D341Med (cell line): ENCODE measurements around the gene CDC6.

Experiments used
- DNase-seq: peaks from one replicate; pipeline ENCODE4 v3.0.0; 2012; ENCODE audit warnings: low spot score

Gene CDC6

GRCh38 chr17:40323391-40324381, 36.0 kb downstream of the CDC6 start:
- DNase-seq = no peak

GRCh38 chr17:40325156-40326013, 37.7 kb downstream of the CDC6 start:
- no peak for DNase-seq

- DNase-seq = no peak
These were observed 38.5 kb downstream of the CDC6 start for GRCh38 chr17:40326014-40326831.

GRCh38 chr17:40326832-40327199, 39.1 kb downstream of the CDC6 start:
- DNase-seq = no peak

GRCh38 chr17:40327244-40327729, 39.6 kb downstream of the CDC6 start:
- no peak for DNase-seq

GRCh38 chr17:40327735-40328385, 40.2 kb downstream of the CDC6 start:
- DNase-seq = no peak

- DNase-seq = no peak
These were observed 40.7 kb downstream of the CDC6 start for GRCh38 chr17:40328386-40328766.

GRCh38 chr17:40329839-40330794, 42.4 kb downstream of the CDC6 start:
- DNase-seq = peak; percentile 74

GRCh38 chr17:40330850-40331470, 43.3 kb downstream of the CDC6 start:
- DNase-seq = no peak

- DNase-seq = no peak
These were observed 44.3 kb downstream of the CDC6 start for GRCh38 chr17:40331743-40332641.

GRCh38 chr17:40333781-40334448, 46.2 kb downstream of the CDC6 start:
- no peak for DNase-seq

GRCh38 chr17:40335620-40336019, 47.9 kb downstream of the CDC6 start:
- DNase-seq = no peak

- no peak for DNase-seq
These were observed 49.7 kb downstream of the CDC6 start for GRCh38 chr17:40337351-40337750.

GRCh38 chr17:40338058-40338457, 50.4 kb downstream of the CDC6 start:
- DNase-seq = no peak

GRCh38 chr17:40338941-40339649, 51.4 kb downstream of the CDC6 start:
- DNase-seq = no peak

GRCh38 chr17:40340327-40340726, 52.6 kb downstream of the CDC6 start:
- no peak for DNase-seq
